Measurements from ENCODE around the gene LMTK2.

LMTK2 gene

DNA sequence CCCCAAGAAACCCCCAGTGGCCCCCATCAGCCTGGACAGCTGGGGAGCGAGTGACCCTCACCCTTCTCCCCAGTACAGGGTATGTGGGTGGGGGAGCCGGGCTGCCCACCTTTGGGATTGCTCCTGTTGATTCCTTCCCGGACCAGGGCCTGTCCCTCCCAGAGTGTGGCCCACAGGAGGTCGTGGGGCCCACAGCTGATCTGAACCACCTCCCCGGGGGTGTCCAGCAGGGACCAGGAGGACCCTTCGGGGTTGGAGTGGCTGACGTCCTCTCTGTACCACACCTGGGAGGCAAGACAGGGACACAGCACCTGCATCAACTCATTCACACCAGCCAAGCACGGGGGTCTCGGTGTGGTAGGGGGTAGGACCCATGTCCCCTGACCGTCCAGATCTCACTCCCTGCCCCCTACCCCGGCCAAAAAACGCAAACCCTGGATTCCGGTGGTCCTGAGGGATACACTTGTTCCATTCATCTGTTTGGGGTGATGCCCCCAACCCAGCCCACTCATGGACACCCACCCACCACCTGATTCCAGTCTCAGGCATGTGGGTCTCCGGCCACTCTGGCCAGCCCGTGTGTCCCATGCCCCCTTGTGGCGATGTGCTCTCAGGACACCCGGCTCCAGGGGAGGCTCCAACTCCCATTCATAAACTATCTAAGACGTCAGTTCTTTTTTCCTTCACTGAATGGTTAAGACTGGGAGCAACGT lies 134.5 kb downstream of the LMTK2 start:
- no peak for DNase-seq

DNA sequence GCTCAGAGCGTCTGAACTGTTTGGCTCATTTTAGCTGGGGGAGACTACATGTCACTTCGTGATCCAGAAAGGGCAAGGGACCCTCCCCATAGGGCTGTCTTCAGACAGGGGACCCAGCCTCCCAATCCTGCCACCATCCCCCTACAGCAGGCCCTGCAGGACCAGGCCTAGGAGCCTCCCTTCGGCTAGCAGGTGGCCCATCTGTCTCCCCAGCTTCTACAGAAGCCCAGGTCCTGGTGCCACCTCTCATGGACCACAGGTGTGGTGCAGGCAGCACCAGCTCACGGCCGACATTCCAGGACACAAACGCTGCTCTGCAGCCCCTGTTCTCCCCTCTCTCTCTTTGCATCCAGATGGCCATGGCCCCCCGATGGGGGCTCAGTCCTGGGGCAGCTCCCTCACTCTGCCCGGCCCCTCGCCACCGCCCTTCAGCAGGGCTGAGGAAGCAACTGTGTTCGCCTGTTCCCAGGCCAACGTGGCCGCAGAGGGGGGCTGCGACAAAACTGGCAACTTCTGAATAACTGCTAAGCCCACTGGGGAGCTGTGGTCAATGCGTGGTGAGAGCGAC lies 135.1 kb downstream of the LMTK2 start:
- no peak for DNase-seq

DNA sequence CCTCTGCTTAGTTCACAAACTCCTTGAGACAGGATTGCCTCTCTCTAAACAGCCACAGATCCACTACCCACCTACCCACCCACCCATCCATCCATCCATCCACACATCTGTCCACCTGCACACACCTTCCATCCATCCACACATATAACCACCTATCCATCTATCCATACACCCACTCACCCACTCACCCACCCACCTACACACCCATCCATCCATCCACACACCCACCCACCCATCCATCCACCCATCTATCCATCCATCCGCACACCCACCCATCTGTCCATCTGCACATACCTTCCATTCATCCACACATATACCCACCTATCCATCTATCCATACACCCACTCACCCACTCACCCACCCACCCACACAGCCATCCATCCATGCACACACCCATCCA lies 135.7 kb downstream of the LMTK2 start:
- DNase-seq, result no peak

DNA sequence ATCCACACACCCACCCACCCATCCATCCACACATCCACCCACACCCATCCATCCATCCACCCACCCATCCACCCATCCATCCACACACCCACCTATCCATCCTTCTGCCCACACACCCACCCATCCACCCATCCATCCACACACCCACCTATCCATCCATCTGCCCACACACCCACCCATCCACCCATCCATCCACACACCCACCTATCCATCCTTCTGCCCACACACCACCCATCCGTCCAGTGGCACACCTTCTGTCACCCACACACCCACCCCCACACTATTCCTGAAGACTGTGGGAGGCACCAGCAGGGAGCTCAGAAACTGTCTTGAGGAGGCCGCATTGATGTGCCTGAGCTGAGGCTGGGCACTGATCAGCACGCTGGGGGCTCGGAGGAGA lies 136.3 kb downstream of the LMTK2 start:
- no peak for DNase-seq

DNA sequence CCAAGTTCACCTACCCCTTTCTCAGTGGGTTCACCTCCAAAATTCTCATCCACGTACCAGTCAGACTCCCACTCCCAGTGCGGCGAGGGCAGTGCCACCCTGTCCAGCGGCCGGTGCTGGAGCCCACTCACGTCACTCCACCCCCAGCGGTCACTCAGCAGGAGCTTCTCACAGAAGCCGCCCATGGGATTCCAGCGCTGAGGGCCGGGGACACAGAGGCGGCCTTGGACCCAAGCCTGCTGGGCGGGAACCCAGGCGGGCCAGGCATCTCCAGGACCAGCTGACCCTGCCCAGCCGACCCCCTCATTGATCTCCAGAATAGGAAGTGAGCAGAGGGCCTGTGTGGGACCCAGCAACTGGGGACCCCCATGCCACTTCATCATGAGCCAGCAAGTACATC lies 138.2 kb downstream of the LMTK2 start:
- no peak for DNase-seq

DNA sequence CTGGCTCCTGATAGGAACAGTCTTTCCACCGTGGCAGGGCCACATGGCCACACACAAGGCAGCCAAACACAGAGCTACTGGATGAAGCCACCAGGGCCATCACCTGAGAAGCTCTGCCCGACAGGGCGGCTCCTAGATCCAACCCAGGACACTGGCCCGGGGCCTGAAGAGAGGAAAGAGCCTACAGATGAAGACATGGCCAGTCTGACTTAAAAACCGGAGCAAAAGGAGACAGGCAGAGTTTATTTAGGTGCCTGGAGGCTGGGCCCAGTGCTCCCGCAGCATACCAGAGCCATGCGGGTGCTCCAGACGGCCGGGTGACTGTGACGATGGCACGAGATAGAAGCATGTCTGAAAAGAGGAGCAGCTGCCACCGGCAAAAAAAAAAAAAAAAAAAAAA lies 141.5 kb downstream of the LMTK2 start:
- no peak for DNase-seq

DNA sequence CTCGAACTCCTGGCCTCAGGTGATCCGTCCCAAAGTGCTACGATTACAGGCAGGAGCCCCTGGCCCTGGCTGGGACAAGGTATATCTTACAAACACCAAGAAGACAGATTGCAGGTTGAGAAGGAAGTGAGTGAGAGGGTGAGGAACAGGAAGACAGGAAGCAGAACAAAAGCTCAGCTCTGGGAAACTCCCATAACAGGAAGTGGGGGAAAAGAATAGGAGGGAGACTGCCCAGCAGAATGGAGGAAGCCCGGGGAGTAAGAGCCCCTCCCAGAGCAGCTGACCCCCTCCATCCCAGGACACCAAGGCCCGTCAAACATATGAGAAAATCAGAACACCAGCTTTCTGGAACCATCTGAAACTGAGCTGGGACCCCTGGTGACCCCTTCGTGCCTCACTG lies 142.4 kb downstream of the LMTK2 start:
- DNase-seq, result no peak

DNA sequence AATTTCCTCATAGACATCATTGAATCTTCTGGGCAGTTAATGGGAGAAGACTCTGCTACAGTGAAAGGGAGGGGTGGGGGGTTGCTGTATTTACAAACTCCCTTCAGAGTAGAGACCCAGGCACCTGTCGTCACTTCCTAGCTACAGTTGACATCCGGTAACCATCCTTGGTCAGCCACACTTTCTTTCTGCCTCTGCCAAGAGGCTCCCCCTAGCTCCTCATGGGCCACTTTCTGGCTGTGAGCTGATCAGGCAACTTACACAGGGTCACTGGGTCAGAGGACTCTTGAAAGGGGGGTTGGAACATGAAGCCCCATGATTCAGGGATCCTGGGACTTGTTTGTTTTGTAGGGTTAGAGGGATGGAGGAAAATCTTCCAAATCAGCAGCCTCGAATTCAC lies 144.1 kb downstream of the LMTK2 start:
- no peak for DNase-seq

DNA sequence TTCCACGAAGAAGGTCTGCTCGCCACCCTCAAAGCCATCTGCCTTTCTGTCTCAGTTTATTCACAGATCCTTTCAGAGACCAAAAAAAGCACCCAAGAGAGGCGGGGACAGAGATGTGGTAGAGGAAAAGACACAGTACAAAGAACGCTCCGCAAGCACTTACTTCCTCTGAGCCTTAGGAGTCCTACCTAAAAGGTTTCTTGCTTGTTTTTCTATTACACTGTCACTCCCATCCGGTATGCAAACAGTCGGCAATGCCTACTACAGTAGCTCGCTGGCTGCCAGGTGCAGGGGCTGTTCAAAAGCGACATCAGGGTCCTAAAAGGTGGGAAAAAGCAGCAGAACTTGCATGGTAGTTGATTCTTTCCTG lies 144.6 kb downstream of the LMTK2 start:
- DNase-seq, result no peak

DNA sequence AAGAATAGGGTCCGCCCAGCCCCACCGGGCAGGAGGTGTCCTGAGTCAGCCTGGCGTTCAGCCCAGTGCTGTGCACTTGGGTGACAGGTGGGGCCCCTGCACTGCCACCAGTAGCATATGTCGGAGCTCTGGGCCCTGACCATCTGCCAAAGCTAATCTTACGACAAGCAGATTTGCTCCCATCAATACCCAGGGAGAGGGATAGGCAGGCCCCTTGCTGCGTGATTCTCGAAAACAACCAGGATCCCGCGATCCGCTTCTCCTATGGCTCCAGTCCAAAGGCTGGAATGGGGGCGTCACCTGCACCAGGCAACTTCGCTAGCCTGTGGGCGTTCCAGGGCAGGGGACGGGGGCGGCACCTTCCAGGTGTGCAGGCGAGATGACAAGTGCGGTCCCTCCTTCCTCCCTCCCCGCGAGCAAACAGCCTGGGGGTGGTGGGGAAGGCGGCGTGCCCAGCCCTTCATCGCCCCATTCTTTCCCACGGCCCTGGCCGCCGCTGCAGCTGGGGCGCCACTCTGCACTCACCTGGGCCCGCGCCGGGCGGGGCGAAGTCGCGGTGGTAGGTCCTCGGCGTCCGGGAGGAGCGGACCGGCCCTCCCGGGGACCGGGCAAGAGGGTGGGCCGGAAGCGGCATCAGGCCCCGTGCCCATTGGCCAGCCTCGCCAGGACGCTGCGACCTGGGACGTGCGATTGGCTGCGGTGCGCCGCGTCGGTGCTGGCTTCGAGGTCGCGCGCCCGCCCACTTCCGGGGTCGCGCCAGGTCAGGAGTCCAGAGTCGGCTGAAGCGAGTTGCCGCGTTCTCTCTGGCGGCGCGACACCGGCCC lies 145.2 kb downstream of the LMTK2 start, which contains the start of gene TECPR1:
TECPR1 (minus strand) TSS at position 632 of the 824 bp plus-strand sequence. CDS start 6,086 bp downstream, outside the sequence.
- peak; percentile 94 for DNase-seq

DNA sequence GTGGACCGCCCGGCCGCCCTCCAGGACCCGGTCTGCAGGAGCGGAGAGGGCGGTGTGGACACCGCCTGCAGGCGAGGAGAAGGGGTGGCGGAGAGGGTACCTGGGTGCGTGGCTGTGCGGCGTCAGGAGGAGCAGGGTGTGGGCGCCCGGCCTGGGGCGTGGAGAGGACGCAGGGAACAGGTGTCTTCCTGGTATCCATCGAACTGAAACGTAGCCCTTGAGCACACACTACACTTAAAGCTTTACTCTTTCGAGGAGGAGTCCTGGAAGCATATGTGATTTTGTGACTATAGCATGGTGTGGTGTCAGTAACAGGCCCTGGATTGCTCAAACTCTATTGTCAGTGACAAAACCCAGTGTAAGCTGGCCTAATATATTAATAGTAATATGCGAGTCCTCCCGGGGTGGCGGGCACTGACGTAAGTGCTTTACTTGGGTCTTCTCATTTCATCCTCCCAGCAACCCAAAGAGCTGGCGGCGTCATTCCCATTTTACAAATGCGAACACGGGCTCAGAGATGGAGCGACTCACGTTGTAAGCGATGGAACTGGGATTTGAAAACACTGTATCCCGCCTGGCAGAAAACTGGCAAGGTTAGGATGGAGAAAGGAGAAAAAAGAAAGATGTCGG lies 145.9 kb downstream of the LMTK2 start:
- DNase-seq, result no peak

DNA sequence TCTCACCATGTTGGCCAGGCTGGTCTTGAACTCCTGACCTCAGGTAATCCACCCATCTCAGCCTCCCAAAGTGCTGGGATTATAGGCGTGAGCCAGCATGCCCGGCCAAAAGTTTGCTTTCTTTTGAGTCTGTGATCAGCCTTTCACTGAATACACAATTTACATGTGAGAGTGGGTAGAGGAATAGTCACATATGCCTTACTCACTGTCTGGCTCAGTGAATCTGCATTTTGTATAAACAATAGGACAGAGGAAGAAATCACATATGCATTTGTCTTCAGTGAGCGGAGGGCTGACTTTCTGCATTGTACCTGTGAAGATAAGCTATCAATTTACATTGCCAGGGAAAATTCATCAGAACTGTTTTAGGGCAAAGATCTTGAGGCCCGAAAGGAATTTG lies 147.9 kb downstream of the LMTK2 start:
- DNase-seq, result no peak

DNA sequence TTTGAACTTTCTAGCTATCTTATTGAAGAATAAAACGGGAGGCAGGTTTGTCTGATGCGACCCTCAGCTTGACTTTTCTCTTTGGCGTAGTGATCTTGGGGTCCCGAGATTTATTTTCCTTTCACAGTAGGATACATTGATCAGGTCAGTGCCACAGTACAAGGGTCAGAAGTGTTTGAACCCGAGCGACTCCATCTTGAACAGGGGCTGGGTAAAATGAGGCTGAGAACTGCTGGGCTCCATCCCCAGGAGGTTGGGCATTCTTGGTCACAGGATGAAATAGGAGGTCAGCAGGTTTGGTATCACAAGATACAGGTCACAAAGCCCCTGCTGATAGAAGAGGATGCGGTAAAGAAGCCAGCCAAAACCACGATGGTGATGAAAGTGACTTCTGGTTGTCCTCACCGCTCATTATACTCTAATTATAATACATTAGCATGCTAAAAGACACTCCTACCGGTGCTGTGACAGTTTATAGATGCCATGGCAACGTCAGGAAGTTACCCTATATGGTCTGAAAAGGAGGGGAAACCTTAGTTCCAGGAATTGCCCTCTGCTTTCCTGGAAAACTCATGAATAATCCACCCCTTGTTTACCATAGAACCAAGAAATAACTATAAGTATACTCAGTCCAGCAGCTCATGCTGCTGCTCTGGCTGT lies 148.4 kb downstream of the LMTK2 start:
- no peak for DNase-seq

DNA sequence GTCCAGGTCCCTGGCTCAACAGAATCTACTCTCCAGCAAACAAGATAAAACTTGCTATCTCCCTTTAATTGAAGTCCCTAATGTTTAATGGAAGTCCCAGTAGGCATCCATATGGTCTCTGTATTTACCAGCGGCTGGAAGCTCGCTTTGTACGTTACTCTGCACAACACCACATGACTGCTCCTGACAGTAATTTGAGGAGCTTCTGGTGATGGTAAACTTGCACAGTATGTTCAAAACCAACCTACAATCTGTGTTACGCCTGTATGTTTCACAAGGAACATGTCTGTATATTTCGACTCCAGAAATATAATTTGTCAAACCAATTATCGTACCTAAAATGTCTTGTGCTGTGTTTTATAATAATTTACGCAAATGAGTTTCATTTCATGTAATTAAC lies 149.8 kb downstream of the LMTK2 start:
- DNase-seq, result peak; percentile 87

DNA sequence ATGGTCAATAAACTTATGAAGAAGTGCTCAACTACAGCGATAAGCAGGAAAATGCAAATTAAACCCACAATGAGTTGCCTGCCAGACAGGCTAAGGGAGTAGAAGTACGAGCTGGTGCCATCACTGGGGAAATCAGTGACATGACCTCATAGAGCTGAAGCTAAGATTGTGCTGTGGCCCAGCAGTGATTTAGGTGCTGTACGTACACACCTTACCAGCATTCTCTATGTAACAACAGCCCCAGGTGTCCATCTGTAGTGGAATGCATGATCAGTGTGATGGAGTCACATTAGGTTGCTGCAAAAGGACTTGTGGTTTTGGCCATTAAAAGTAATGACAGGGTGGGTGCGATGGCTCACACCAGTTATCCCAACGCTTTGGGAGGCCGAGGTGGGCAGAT lies 151.0 kb downstream of the LMTK2 start:
- DNase-seq, result no peak

Measured in NCI-H2171 (cell line).